Glomerular visceral epithelial cell (primary cell): ENCODE measurements around the gene TXNDC2.

Experiments used
- DNase-seq: peaks from one replicate; pipeline ENCODE4 v3.0.0-alpha.2; 2016; ENCODE audit errors: extremely low spot score

Gene TXNDC2

DNA sequence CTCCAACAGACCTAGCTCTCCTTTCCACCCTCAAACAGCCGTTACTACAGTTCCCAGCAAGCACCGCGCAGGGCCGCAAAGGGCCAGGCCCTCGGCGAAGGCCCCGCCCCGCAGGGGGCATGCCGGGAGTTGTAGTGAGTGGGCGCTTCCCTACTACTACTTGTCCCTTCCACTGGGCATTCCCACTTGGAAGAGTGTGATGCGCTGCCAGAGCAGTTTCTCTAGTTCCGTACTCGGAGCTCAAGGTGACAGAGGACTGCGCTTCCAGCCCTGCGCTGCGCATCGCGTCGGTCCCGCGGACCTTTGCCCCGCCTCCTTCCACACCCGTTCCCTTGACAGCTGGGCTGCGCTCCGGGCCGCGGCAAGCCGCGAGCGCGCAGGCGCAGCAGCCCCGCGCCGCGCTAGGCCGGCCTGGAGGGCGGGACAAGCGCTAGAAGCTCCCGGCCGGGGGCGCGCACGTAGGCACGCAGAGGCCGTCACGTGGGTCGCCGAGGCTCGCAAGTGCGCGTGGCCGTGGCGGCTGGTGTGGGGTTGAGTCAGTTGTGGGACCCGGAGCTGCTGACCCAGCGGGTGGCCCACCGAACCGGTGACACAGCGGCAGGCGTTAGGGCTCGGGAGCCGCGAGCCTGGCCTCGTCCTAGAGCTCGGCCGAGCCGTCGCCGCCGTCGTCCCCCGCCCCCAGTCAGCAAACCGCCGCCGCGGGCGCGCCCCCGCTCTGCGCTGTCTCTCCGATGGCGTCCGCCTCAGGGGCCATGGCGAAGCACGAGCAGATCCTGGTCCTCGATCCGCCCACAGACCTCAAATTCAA, 28.0 kb downstream of the TXNDC2 start, which contains the start of gene VAPA:
Gene VAPA, plus strand, starts transcription at position 491 of the 808 bp plus-strand sequence. Its CDS starts 241 bp downstream, at position 732.
- peak; percentile 97 for DNase-seq

DNA sequence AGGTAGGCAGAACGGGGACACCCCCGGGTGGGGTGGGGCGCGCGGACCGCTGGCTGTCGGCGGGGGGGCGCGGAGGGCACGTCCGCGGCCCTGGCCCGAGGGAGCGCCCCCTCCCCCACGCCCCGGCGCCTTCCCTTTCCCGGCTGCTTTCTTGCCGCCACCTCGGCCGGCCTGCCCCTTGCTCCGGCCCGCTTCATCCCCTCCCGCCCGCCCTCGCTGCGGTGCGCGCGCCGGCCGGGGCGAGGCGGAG, 28.5 kb downstream of the TXNDC2 start:
- peak; percentile 50 for DNase-seq

DNA sequence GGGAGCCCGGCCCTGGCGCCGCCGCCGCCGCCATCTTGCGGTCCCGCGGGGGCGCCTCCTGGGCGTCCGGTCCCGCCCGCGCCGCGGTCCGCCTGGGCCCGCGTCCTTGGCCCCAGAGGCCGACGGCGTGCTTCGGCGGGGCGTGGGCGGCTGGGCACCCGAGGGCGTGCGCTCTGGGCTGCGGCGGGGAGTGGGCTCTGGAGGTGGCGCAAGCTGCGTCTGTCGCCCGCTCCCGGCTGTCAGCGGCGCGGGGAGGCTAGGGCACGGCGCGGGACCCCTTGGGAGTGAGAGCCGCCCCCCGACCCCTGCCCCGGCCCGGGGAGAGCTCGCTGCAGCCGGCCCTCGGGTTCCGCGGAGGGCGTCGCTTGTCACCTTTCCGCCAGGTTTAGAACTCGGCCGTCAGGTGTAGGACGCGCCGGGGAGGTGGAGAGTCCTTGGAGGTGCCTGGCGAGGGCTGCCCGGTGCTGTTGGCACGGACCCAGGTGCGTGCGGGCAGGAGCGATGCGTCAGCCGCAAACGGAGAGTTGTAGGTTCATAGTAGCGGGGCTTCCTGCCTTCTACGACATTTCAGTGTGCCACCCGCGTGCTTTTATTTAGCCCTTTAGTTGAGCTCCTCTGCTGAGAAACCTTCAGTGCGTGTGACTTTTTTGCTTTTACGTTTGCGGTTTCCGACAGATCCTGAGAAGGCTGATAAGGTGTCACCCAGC, 29.0 kb downstream of the TXNDC2 start:
- DNase-seq = peak; percentile 87

DNA sequence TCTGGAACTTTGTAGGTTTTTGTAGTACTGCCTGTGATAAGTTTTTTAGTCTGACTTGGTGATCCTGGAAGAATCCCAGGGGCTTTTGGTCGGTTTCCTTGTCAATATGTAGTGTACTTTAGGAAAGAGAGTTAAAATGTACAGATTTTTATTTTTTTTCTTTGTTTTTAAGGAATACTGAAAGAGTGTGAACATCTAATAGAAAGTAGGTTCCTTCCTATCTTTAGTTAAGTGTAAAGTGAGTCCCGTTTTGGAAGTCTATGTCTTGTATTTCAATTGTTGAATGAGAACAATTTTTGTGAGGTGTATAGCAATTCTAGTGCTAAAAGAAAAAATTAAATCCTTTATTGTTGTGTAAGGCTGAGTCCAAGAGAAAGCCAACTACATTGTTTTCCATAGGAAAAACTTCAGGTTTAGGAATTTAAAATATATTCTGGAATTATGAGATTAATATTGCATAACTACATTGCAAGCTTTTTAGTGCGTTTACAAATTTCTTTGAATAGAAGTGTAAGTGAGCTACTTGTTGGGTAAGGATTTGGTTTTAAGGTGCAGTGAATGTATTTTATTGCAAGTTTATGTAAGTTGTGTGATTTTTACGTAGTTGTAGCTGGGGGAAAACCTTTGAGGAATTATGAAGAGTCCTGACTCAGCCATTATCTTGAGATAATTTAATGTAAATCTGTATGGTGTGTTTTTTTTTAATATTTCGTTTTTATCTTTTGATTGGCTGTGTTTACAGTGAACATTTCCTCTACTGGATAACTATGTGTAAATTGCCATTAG, 29.7 kb downstream of the TXNDC2 start:
- DNase-seq = no peak

DNA sequence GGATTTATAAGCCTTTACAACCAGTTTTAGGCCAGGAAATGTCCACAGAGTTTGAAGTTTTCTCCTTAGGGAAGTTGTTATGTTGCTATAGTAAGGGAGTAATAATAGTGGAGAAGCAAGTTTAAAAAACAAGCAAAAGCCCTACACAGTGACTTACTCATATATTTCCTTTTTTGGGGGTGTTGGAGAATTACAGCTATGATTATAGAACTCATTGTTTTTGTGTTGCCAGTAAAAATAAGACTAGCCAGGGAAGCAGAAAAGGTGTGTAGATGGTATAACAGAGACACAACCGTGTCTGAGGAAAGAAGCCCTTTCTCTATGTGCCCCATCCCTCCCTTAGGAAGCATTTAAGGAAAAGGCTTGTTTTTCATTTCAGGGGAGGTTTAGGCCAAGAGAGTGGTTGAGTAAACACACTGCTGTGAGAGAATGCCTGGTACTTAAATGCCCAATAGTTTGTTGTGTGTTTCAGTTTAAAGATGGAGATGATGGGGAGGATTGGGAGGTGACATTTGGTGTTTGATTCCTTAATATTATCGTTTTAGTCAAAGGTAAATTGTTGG, 30.4 kb downstream of the TXNDC2 start:
- DNase-seq = no peak

DNA sequence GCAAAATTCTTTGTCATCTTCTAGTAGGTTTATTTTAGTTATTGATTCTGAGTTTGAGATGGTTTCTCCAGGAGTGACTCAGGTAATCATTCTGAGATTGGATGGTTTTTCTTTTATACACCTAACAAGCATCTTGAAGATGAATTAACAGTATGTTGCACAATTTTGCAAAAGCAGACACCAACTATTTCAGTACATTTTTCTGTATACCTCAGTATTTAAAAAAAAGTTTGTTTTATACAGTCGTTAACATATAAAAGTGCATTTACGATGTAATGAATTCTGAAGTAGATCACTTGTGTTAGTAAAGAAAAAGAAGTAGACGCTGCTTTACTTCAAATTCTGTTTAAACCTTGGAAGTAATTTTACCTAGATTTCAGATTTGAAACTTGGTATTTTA, 31.0 kb downstream of the TXNDC2 start:
- DNase-seq = no peak

DNA sequence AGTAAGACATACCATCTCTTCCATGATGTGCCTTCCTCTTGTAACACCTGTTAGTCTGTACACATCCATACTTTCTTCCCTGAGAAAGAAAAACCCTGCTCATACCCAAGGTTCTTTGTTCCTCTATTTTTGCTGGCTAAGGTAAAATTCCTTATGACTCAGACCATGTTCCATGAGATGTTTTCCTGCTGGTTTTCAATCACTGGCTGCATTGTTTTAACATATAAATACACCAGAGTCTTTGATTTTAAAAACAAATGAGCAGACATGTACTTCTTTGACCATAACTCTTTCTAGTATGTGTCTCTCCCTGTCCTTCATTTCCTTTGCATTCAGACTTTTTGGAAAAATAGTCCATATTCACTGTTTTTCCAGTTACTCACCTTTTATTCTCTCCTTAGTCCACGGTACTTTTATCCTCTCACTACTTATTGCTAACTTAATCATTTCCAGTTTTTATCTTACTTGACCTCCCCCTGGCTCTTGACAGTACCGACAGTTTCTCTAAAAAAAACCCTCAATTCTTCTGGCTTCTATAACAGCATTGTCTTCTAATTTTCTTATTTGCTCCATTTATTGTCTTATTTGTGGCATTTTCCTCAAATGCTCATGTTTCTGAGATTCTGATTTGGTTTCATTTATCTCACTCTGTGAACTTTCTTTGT, 32.4 kb downstream of the TXNDC2 start:
- peak; percentile 29 for DNase-seq

DNA sequence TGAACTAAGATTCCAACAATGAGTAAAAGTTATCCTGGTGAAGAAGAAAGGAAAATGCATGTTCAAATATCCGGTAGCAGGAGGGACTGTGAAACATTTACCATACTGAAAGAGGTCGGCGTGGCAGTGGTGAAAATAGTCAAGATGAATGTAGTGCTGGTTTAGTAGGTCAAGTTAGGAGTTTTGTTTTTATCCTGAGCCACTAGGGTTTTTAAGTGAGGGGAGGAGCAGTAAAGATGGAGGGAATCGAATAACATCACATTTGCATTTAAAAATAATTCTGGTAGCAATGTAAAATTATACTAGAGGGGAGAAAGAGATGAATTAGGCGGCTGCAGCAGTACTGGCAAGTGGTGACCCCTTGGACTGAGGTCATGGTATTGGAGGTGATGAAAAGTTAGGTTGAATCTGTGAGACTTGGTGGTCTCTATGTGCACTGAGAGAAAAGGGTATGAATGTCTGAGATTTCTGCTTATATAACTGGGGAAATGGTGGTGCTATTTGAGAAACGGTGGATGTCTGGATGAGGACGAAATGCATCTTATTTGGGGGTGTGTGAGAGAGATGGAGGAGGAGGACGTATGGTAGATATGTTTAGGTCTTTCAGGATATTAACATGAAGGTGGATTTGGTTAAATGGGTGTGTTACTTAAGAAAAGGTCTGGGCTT, 33.9 kb downstream of the TXNDC2 start:
- no peak for DNase-seq

DNA sequence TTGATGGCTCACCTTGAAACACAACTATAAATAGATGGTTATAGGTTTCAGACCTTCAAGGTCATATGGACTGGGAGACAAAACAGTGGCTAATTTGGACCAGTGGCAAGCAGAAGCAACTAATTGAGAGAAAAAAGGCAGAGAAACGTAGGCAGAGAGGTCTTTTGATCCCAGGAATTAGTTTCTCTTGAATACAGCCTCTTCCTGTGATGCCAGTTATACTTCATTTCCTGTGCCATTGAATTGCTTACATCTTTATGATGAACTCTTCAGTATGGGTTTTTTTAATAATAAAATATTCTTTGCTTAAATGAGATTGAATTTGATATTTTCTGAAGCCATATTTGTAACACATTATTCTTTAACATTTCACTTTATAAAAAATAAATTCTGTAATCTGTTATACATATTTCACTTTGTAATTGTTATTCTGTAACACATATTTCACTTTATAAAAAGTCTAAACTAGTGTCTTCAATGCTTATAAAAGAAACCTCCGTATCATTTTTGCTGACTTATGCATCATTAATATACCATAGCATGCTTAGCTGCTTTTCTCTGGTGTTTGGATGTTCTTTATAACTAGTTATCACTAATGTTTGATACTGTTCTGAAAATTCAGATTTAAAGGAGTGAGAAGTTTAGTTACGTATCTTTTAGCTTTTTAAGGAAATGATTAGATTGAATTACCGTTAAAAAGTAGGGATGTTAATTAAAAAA, 37.0 kb downstream of the TXNDC2 start:
- no peak for DNase-seq

DNA sequence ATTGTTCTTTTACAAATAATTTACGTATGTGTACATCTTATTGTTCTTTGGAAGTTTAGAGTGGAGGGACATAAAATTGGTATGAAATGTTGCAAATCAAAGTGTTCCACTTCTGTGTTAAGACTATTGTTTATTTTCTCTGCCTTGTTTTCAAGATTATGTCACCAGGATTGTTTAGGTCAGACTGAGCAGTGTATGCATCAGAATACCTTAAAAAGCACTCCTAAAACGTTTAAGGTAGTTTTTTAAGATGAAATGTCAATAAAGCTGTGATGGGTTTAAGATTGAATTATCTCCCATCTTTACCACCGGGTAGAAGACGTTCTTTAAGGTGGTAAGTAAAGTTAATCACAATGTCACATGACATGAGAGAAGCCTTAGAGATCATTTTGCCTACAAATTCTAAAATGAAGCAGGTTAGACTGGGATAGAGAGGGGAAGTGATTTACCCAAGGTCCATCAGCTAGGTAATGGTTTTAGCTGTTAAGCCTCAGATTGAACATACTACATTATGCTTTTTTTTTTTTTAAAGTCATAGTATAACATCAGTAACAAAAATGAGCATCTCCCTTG, 38.7 kb downstream of the TXNDC2 start:
- no peak for DNase-seq

DNA sequence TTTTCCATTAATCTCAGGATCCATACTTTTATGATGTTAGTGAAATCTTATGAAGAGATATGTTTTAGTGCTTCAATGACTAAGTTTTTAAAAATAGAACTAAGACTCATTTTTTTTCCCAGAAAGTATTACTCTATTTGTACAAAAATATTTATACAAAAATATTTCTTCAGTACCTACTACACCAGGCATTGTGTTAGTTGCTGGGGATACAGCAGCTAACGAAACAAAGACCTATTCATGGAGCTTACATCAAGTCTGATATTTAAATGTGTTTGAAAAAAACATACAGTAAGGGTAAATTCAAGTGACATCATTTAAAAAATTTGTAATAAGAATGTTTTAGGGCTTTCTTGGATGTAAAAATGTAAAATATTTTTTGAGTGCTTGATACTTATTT, 39.6 kb downstream of the TXNDC2 start:
- DNase-seq = no peak

DNA sequence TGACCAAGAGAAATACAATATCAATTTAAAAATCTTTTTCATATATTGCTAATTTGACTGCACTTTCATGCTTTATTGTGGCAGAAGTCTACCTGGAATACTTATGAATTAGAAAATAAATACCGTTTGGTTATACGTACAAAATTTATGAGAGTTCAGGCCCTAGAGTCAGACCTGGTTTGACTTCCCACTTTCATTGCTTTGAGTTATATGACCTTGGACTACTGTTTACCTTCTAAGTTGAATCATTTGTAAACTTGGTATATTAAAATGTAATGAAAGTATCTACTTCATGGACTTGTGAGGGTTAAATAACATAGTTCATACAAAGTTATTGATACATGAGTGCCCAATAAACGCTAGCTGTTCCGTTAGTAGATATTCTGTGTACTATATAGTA, 40.0 kb downstream of the TXNDC2 start:
- DNase-seq = no peak

DNA sequence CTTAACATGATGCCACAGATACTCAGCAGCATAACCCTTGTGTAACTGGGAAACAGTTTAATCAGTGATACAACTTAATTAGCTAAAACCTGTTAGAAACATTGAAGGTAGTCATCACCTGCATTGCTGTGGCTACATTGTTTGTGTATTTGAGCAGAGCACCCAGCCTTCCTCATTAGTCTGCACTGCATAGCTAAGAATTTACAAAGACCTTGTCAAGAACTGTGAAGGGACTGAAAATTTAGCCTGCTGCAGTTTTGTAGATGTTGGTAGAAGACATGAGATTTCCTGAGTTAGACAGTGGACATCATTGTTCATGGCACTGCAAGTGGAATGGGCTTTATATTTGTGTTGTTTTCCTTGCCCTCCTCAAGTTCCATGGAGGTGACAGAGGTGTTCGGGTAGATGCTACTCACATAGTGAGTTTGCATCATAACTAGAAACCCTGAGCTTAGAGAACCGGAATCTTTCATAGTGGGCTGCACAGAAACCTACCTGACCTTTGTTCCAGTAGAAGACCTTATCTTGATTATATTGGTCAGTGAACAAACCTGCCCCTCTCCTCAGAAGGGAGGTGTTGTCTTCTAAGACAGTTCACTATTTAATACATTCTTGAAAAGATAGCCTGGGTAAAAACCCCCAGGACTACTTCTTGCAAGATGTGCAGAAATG, 40.6 kb downstream of the TXNDC2 start:
- no peak for DNase-seq

DNA sequence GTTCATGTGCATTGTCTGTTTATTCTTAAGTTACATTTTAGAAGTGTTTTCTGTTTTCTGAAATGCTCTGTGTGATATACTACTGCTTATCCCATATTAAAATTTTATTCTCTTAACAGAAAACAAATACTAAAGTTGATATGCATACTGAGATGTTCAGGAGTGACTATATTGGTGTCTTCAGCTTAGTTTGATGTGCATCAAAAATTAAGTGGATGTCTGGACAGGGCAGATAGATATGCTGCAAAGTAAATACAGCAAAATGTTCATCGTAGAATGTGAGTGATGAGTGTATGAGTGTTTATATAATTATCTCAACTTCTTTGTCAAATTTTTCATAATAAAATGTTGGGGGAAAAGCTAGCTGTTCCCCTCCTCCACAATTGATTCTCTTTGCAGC, 41.2 kb downstream of the TXNDC2 start:
- no peak for DNase-seq

DNA sequence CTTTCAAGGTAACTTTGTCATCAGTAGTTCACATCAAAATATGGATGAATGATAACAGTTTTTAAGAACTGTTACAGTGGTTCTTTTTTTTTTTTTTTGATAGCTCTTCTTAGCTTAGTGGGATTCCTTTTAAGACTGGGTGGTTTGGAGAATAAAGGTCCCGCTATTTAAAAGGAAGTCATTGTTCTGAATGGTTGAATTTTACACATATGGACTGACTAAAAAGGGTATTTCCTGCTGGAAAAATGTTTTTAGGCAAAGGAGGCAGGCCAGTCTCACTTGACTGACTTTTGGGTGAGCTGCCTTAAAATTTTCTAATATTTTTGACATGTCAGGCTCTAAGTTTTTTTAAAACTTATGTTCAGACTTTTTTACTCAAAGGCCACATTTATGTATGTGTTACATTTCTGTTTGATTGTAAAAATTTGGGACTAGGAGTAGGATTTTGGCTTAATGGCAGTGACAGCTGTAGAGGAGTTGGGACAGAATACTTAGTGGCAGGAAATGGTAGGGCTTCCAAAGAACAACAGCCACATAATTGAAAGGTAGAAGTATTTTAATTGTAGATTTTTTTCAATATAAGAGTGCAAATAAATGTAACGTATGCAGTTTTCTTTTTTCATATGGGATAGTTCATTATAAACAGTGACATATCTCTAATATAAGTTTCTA, 41.8 kb downstream of the TXNDC2 start:
- DNase-seq = no peak

DNA sequence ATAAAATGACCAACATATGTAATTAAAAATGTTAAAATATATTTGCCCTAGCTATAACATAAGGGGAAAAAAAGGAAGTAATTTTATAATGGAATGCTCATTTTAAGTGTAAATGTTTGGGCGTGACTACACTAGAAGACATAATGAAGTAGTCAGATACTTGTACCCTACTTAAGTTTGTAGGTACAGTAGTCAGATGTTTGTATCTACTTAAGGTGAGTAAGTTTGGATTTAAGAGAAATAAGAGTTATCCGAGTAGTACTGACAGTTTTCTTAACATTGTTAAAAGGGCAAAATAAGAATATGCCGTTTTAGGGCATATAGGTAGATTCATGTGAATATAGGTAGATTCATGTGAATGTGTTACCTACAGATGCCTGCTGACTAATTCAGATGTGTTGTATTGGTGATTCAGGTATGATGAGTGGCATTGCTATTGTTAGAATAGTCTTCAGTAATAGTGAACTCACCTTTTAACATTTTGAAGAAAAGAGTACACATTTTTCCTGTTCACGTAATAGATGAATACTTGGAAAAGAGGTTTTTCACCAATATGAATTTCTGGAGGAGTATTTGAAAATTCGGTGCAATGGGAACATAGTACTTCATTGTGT, 43.0 kb downstream of the TXNDC2 start:
- DNase-seq = no peak

DNA sequence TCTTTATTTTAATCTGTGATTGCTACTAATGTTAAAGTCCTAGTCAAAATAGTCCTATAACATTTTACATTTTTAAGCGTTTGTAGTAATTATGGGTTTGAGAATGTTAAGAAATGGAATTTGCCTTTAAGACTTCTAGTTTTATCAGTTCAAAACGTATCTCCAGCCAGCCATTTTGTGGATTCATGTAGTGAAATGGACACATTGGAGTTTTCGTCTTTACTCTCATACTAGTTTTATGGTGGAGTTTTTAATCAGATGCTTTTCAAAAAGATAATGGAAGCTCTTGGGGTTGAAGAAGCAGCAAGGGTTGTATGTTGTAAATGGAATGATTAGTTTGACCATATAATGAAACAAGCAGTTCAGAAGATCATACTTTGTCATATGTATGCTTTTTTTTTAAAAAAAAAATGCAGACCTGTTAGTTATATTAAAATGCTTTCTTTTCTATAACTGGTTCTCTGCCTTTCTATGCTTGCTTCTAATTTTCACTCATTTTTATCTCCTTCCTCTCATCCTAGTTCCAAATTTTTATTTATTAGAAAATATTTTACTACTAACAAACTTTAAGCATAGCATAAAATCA, 44.6 kb downstream of the TXNDC2 start:
- DNase-seq = no peak

DNA sequence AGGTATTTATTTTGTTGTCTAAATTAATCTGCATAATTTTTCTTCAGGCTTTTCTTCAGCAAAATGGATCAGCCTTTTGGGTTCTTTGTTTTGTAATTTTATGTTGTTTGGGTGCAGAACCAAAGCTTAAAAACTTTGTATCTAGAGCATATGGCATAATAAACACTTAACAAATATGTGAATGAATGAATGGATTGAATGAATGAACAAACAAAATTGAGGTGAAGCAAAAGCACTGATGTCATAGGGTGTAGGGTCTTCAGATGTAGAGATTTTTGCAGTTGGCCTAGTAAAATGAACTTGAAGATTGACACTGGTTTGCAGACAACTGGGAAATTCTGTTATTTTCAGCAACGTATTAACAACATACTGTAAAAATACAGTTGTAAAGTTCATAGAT, 45.4 kb downstream of the TXNDC2 start:
- DNase-seq = no peak
